ENCODE results near the gene ZFP28.

Gene ZFP28
- 7.8 to 9.7 (median 8.8) reads per million in 3 donors for total RNA-seq

DNA sequence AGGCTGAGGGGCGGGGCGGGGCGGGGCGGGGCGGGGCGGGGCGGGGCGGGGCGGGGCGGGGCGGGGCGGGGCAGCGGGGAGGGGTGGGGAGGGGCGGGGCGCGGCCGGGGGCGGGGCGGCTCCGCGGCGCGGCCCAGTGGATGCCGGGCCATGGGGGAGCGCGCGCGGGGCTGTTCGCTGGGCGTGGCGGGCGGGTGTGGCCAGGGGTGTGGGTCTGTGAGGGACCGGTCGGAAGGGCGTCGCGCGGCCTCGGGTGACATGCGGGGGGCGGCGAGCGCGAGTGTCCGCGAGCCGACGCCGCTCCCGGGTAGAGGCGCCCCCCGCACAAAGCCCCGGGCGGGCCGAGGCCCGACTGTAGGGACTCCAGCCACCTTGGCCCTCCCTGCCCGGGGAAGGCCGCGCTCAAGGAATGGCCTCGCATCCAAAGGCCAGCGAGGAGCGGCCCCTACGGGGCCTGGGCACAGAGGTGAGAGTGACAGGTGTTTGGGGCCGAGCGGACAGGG is at the start of gene ZFP28:
TSS of gene ZFP28 (plus strand) at position 188 of the 503 bp plus-strand sequence. CDS start at position 259, 71 bp downstream.
- peak in 2 of 3 donors; percentile 60 to 69 for DNase-seq
- Histone ChIP-seq H3K4me3 (ENCODE audit: insufficient read depth, low read depth, low read length, poor library complexity, severe bottlenecking) (peak within 1 kb of the TSS; percentile 83), H3K27me3 (replicated peaks; ENCODE audit: control insufficient read depth, insufficient read depth, low read length, poor library complexity, severe bottlenecking) (no peaks in the 10 kb centered on the region), H3K9me3 (ENCODE audit: control insufficient read depth, low read length) (peaks cover 13% of the 10 kb centered on the region), H3K4me1 (ENCODE audit: control insufficient read depth, insufficient read depth, low read length, poor library complexity, severe bottlenecking) (peaks cover 8% of the 10 kb centered on the region), H3K27ac (ENCODE audit: insufficient read depth, low read length, poor library complexity, severe bottlenecking) (peak within 1 kb of the TSS; percentile 82), H3K36me3 (ENCODE audit: control insufficient read depth, insufficient read depth, low read length) (peaks cover 8% of the 10 kb centered on the region)

GRCh38 chr19:56491399-56491798 is 47.3 kb upstream of the ZFP28 start:
- Histone ChIP-seq H3K9me3 (ENCODE audit: control insufficient read depth, low read length) (peaks cover 5% of the 10 kb centered on the region), H3K36me3 (ENCODE audit: control insufficient read depth, insufficient read depth, low read length) (no peaks in the 10 kb centered on the region), H3K4me1 (ENCODE audit: control insufficient read depth, insufficient read depth, low read length, poor library complexity, severe bottlenecking) (no peaks in the 10 kb centered on the region), H3K27me3 (replicated peaks; ENCODE audit: control insufficient read depth, insufficient read depth, low read length, poor library complexity, severe bottlenecking) (no peaks in the 10 kb centered on the region), H3K4me3 (ENCODE audit: insufficient read depth, low read depth, low read length, poor library complexity, severe bottlenecking) (no peak overlapping the region), H3K27ac (ENCODE audit: insufficient read depth, low read length, poor library complexity, severe bottlenecking) (no peak overlapping the region)
- no peak for DNase-seq

DNA sequence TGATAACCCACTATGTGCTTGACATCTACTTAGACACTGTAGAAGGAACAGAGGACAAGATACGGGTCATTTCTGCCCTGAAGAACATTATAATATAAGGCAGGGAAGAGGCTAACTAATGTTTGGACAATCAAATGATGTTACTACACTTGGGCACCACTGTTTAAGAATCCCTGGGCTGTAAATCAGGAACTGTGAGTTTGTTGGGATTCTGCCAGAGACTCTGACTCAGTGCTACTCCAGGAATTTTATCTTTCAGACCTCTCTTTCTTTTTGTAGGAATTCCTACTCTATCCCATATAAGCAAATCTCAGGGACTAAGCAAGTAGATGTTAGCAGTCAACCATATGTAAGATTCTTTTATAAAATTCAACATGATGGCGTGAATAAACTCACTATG is 34.2 kb upstream of the ZFP28 start:
- Histone ChIP-seq H3K36me3 (ENCODE audit: control insufficient read depth, insufficient read depth, low read length) (no peaks in the 10 kb centered on the region), H3K27me3 (replicated peaks; ENCODE audit: control insufficient read depth, insufficient read depth, low read length, poor library complexity, severe bottlenecking) (no peaks in the 10 kb centered on the region), H3K4me1 (ENCODE audit: control insufficient read depth, insufficient read depth, low read length, poor library complexity, severe bottlenecking) (no peaks in the 10 kb centered on the region), H3K27ac (ENCODE audit: insufficient read depth, low read length, poor library complexity, severe bottlenecking) (no peak overlapping the region), H3K4me3 (ENCODE audit: insufficient read depth, low read depth, low read length, poor library complexity, severe bottlenecking) (no peak overlapping the region), H3K9me3 (ENCODE audit: control insufficient read depth, low read length) (peaks cover 5% of the 10 kb centered on the region)
- DNase-seq = no peak

DNA sequence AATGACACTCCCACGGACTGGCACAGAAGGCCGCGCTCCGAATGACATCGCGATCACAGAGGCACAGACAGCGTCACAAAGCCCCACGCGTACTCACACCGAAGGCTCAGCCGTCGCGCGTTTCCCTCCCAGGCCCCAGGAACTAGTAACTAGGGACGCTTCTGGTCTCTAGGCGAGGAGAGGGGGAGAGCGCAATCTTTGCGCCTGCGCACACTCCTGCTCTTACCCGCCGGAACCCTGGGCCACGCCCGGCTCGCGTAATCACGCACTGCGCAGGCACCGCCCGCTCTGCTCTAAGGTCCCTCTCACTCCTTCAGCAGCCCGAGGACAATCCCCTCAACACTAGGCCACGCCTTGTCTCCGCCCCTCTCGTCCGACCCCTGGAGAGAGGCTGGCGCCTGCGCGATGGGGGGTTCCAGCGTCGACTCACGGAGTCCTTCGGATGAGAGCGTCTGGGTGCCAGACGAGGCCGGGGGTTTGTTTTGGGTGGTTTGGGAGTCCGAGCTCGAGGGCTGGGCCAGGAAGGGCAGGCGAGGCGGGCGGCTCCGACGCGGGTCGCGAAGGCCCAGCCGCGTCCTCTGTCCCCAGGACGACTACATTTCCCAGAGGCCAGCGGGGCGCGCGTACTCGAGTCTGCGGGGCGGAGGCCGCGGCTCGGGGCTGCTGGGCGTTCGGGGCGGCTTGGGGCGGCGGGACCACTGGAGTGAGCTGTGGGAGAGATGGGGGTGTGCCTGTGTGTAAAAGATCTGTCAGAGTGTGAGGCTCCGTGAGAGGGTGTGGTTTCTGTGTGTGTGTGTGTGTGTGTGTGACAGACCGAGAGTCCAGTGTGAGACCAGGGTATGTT is 31.1 kb upstream of the ZFP28 start, which contains the start of gene ZNF471:
TSS of gene ZNF471 (plus strand) at position 410 of the 844 bp plus-strand sequence. CDS start 3,717 bp downstream, outside the sequence.
- peaks cover 9% of the 10 kb centered on the region for H3K9me3 ChIP-seq (ENCODE audit: control insufficient read depth, low read length)
- peak; percentile 63 to 69 (median 67) for DNase-seq
- H3K4me3 ChIP-seq (ENCODE audit: insufficient read depth, low read depth, low read length, poor library complexity, severe bottlenecking) = peak within 1 kb of the TSS; percentile 55
- no peaks in the 10 kb centered on the region for H3K36me3 ChIP-seq (ENCODE audit: control insufficient read depth, insufficient read depth, low read length)
- H3K4me1 ChIP-seq (ENCODE audit: control insufficient read depth, insufficient read depth, low read length, poor library complexity, severe bottlenecking) = no peaks in the 10 kb centered on the region
- H3K27ac ChIP-seq (ENCODE audit: insufficient read depth, low read length, poor library complexity, severe bottlenecking) = peak within 1 kb of the TSS; percentile 72
- H3K27me3 ChIP-seq (replicated peaks; ENCODE audit: control insufficient read depth, insufficient read depth, low read length, poor library complexity, severe bottlenecking) = no peaks in the 10 kb centered on the region

- peak overlapping the region; percentile 72 for H3K27ac ChIP-seq (ENCODE audit: insufficient read depth, low read length, poor library complexity, severe bottlenecking)
- peaks cover 9% of the 10 kb centered on the region for H3K9me3 ChIP-seq (ENCODE audit: control insufficient read depth, low read length)
Measured at GRCh38 chr19:56508290-56508778, 30.4 kb upstream of the ZFP28 start.

DNA sequence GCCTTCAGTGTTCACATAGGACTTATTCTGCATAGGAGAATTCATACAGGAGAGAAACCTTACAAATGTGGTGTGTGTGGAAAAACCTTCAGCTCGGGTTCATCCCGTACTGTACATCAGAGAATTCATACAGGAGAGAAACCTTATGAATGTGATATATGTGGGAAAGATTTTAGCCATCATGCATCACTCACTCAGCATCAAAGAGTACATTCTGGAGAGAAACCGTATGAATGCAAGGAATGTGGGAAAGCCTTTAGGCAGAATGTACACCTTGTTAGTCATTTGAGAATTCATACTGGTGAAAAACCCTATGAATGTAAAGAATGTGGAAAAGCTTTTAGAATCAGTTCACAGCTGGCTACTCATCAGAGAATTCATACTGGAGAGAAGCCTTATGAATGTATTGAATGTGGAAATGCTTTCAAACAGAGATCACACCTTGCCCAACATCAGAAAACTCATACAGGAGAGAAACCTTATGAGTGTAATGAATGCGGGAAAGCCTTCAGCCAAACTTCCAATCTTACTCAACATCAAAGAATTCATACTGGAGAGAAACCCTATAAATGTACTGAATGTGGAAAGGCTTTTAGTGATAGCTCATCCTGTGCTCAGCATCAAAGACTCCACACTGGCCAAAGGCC is 13.4 kb upstream of the ZFP28 start:
- Histone ChIP-seq H3K36me3 (ENCODE audit: control insufficient read depth, insufficient read depth, low read length) (no peaks in the 10 kb centered on the region), H3K4me1 (ENCODE audit: control insufficient read depth, insufficient read depth, low read length, poor library complexity, severe bottlenecking) (no peaks in the 10 kb centered on the region), H3K27ac (ENCODE audit: insufficient read depth, low read length, poor library complexity, severe bottlenecking) (no peak overlapping the region), H3K9me3 (ENCODE audit: control insufficient read depth, low read length) (peaks cover 59% of the 10 kb centered on the region), H3K4me3 (ENCODE audit: insufficient read depth, low read depth, low read length, poor library complexity, severe bottlenecking) (no peak overlapping the region), H3K27me3 (replicated peaks; ENCODE audit: control insufficient read depth, insufficient read depth, low read length, poor library complexity, severe bottlenecking) (no peaks in the 10 kb centered on the region)
- DNase-seq = no peak

More at GRCh38 chr19:56508290-56508778, 30.4 kb upstream of the ZFP28 start:
- Histone ChIP-seq H3K36me3 (ENCODE audit: control insufficient read depth, insufficient read depth, low read length) (no peaks in the 10 kb centered on the region), H3K27me3 (replicated peaks; ENCODE audit: control insufficient read depth, insufficient read depth, low read length, poor library complexity, severe bottlenecking) (no peaks in the 10 kb centered on the region), H3K4me1 (ENCODE audit: control insufficient read depth, insufficient read depth, low read length, poor library complexity, severe bottlenecking) (no peaks in the 10 kb centered on the region), H3K4me3 (ENCODE audit: insufficient read depth, low read depth, low read length, poor library complexity, severe bottlenecking) (peak overlapping the region; percentile 55)
- no peak for DNase-seq

GRCh38 chr19:56537442-56537841 is 1.3 kb upstream of the ZFP28 start:
- Histone ChIP-seq H3K9me3 (ENCODE audit: control insufficient read depth, low read length) (peaks cover 17% of the 10 kb centered on the region), H3K27ac (ENCODE audit: insufficient read depth, low read length, poor library complexity, severe bottlenecking) (no peak overlapping the region), H3K4me3 (ENCODE audit: insufficient read depth, low read depth, low read length, poor library complexity, severe bottlenecking) (peak overlapping the region; percentile 83), H3K36me3 (ENCODE audit: control insufficient read depth, insufficient read depth, low read length) (peaks cover 8% of the 10 kb centered on the region), H3K4me1 (ENCODE audit: control insufficient read depth, insufficient read depth, low read length, poor library complexity, severe bottlenecking) (peaks cover 8% of the 10 kb centered on the region), H3K27me3 (replicated peaks; ENCODE audit: control insufficient read depth, insufficient read depth, low read length, poor library complexity, severe bottlenecking) (no peaks in the 10 kb centered on the region)
- DNase-seq = no peak

- Histone ChIP-seq H3K9me3 (ENCODE audit: control insufficient read depth, low read length) (peaks cover 13% of the 10 kb centered on the region), H3K27me3 (replicated peaks; ENCODE audit: control insufficient read depth, insufficient read depth, low read length, poor library complexity, severe bottlenecking) (no peaks in the 10 kb centered on the region), H3K4me3 (ENCODE audit: insufficient read depth, low read depth, low read length, poor library complexity, severe bottlenecking) (peak overlapping the region; percentile 83), H3K36me3 (ENCODE audit: control insufficient read depth, insufficient read depth, low read length) (peaks cover 8% of the 10 kb centered on the region), H3K27ac (ENCODE audit: insufficient read depth, low read length, poor library complexity, severe bottlenecking) (peak overlapping the region; percentile 82), H3K4me1 (ENCODE audit: control insufficient read depth, insufficient read depth, low read length, poor library complexity, severe bottlenecking) (peaks cover 8% of the 10 kb centered on the region)
- peak; percentile 78 to 82 (median 80) for DNase-seq
Measured at GRCh38 chr19:56538254-56538760, 441 bp upstream of the ZFP28 start.

GRCh38 chr19:56543776-56544175 is 5.0 kb downstream of the ZFP28 start:
- Histone ChIP-seq H3K9me3 (ENCODE audit: control insufficient read depth, low read length) (peaks cover 35% of the 10 kb centered on the region), H3K36me3 (ENCODE audit: control insufficient read depth, insufficient read depth, low read length) (peaks cover 46% of the 10 kb centered on the region), H3K4me1 (ENCODE audit: control insufficient read depth, insufficient read depth, low read length, poor library complexity, severe bottlenecking) (peaks cover 8% of the 10 kb centered on the region), H3K27ac (ENCODE audit: insufficient read depth, low read length, poor library complexity, severe bottlenecking) (no peak overlapping the region), H3K4me3 (ENCODE audit: insufficient read depth, low read depth, low read length, poor library complexity, severe bottlenecking) (no peak overlapping the region), H3K27me3 (replicated peaks; ENCODE audit: control insufficient read depth, insufficient read depth, low read length, poor library complexity, severe bottlenecking) (no peaks in the 10 kb centered on the region)
- DNase-seq = no peak
